Eye (tissue), 1 donor: ENCODE data around the gene C6orf132.
"Not testable (repeated sequence)": the region's sequence is repeated elsewhere in the genome, so short reads cannot be mapped to it uniquely, and the experiment has no call there.

Source experiments
- DNase-seq: peaks from one replicate; pipeline ENCODE4 v3.0.0-alpha.2; 2015

The C6orf132 gene

GRCh38 chr6:42142118-42142835, at the start of gene C6orf132:
TSS of gene C6orf132 (minus strand) at chr6:42142620. CDS start at chr6:42142444, 176 bp downstream.
- DNase-seq, result peak; percentile 57

- DNase-seq, result peak; percentile 83
These were observed 48.2 kb upstream of the C6orf132 start for GRCh38 chr6:42190554-42191183.

GRCh38 chr6:42188406-42188805, 46.0 kb upstream of the C6orf132 start:
- DNase-seq, result no peak

GRCh38 chr6:42185597-42185996, 43.2 kb upstream of the C6orf132 start:
- no peak for DNase-seq

- DNase-seq, result no peak
These were observed 42.1 kb upstream of the C6orf132 start for GRCh38 chr6:42184475-42184874.

- no peak for DNase-seq
These were observed 39.7 kb upstream of the C6orf132 start for GRCh38 chr6:42182101-42182500.

GRCh38 chr6:42179945-42180313, 37.5 kb upstream of the C6orf132 start:
- DNase-seq, result no peak

- DNase-seq, result no peak
These were observed 37.0 kb upstream of the C6orf132 start for GRCh38 chr6:42179261-42179944.

GRCh38 chr6:42177514-42178364, 35.3 kb upstream of the C6orf132 start:
- DNase-seq, result peak; percentile 81

- DNase-seq, result no peak
These were observed 34.6 kb upstream of the C6orf132 start for GRCh38 chr6:42176981-42177380.

GRCh38 chr6:42175860-42176259, 33.4 kb upstream of the C6orf132 start:
- DNase-seq, result no peak

GRCh38 chr6:42173101-42173500, 30.7 kb upstream of the C6orf132 start, which contains the start of gene GUCA1A:
TSS of gene GUCA1A (plus strand) at chr6:42173364. CDS start at chr6:42173614, 250 bp downstream.
- no peak for DNase-seq

- no peak for DNase-seq
These were observed 29.6 kb upstream of the C6orf132 start for GRCh38 chr6:42171813-42172581.

- not testable (repeated sequence) for DNase-seq
These were observed 27.4 kb upstream of the C6orf132 start for GRCh38 chr6:42169780-42170179.

- DNase-seq, result no peak
These were observed 26.2 kb upstream of the C6orf132 start for GRCh38 chr6:42168650-42169049.

- DNase-seq, result peak; percentile 94
These were observed 24.2 kb upstream of the C6orf132 start for GRCh38 chr6:42166444-42167141.

- DNase-seq, result no peak
These were observed 22.6 kb upstream of the C6orf132 start for GRCh38 chr6:42165016-42165415.

- DNase-seq, result no peak
These were observed 21.6 kb upstream of the C6orf132 start for GRCh38 chr6:42163981-42164380.

- DNase-seq, result no peak
These were observed 20.4 kb upstream of the C6orf132 start for GRCh38 chr6:42162812-42163211.

GRCh38 chr6:42162384-42162783, 20.0 kb upstream of the C6orf132 start:
- DNase-seq, result no peak

GRCh38 chr6:42159431-42160024, 17.1 kb upstream of the C6orf132 start:
- DNase-seq, result no peak
